ENCODE measurements around the gene TP53BP2. TPM values are rescaled to one million over a fixed set of nuclear protein-coding genes. Genes with fewer than 3 reads are reported as not detected.

Gene TP53BP2
- total RNA-seq, 4 donors from 2014 or later: 33.9 to 73.2 (median 52.3) TPM

GRCh38 chr1:223878598-223879325 is 33.0 kb upstream of the TP53BP2 start:
- Histone ChIP-seq H3K36me3 (no peaks in the 10 kb centered on the region), H3K4me1 (no peaks in the 10 kb centered on the region), H3K4me3 (no peak overlapping the region), H3K9me3 (peaks cover 0 to 6% (median 0%) of the 10 kb centered on the region in 4 donors), H3K27ac (no peak overlapping the region), H3K27me3 (no peaks in the 10 kb centered on the region)
- TF ChIP-seq CTCF (IDR thresholded peaks at IDR 0.05): no peak
- TF ChIP-seq EP300 (IDR thresholded peaks at IDR 0.05): no peak
- no peak for TF ChIP-seq POLR2A (IDR thresholded peaks at IDR 0.05)
- DNase-seq (ENCODE audit: low spot score in 2 of 2): no peak
- 96 to 100% methylated on average over 1 of the region's 1 CpG for WGBS, 2 donors

GRCh38 chr1:223877804-223878203 is 32.1 kb upstream of the TP53BP2 start:
- Histone ChIP-seq H3K27ac (no peak overlapping the region), H3K9me3 (peaks cover 0 to 6% (median 0%) of the 10 kb centered on the region in 4 donors), H3K4me3 (no peak overlapping the region), H3K4me1 (no peaks in the 10 kb centered on the region), H3K36me3 (no peaks in the 10 kb centered on the region), H3K27me3 (no peaks in the 10 kb centered on the region)
- no peak for DNase-seq (ENCODE audit: low spot score in 2 of 2)
- WGBS, 2 donors: 62 to 67% methylated on average over 3 of the region's 3 CpGs
- TF ChIP-seq POLR2A (IDR thresholded peaks at IDR 0.05) (no peak), CTCF (IDR thresholded peaks at IDR 0.05) (no peak), EP300 (IDR thresholded peaks at IDR 0.05) (no peak)

GRCh38 chr1:223876590-223876989 is 30.8 kb upstream of the TP53BP2 start:
- no peak overlapping the region for H3K27ac ChIP-seq
- DNase-seq (ENCODE audit: low spot score in 2 of 2): no peak
- no peak overlapping the region for H3K4me3 ChIP-seq
- WGBS, 2 donors: 67 to 76% methylated on average over 6 of the region's 6 CpGs
- no peaks in the 10 kb centered on the region for H3K27me3 ChIP-seq
- H3K4me1 ChIP-seq: no peaks in the 10 kb centered on the region
- no peaks in the 10 kb centered on the region for H3K36me3 ChIP-seq
- peaks cover 0 to 6% (median 0%) of the 10 kb centered on the region in 4 donors for H3K9me3 ChIP-seq
- TF ChIP-seq CTCF (IDR thresholded peaks at IDR 0.05) (no peak), POLR2A (IDR thresholded peaks at IDR 0.05) (no peak), EP300 (IDR thresholded peaks at IDR 0.05) (no peak)

GRCh38 chr1:223873044-223873443 is 27.3 kb upstream of the TP53BP2 start:
- WGBS, 2 donors: 84 to 88% methylated on average over 5 of the region's 5 CpGs
- no peaks in the 10 kb centered on the region for H3K27me3 ChIP-seq
- H3K36me3 ChIP-seq: no peaks in the 10 kb centered on the region
- DNase-seq (ENCODE audit: low spot score in 2 of 2): no peak
- no peak overlapping the region for H3K27ac ChIP-seq
- H3K4me3 ChIP-seq: no peak overlapping the region
- no peaks in the 10 kb centered on the region for H3K4me1 ChIP-seq
- peaks cover 0 to 6% (median 0%) of the 10 kb centered on the region in 4 donors for H3K9me3 ChIP-seq
- TF ChIP-seq POLR2A (IDR thresholded peaks at IDR 0.05) (no peak), CTCF (IDR thresholded peaks at IDR 0.05) (no peak), EP300 (IDR thresholded peaks at IDR 0.05) (no peak)

- H3K4me3 ChIP-seq: no peak overlapping the region
- 76 to 78% methylated on average over 5 of the region's 5 CpGs for whole genome bisulfite sequencing, 2 donors
- no peak for DNase-seq (ENCODE audit: low spot score in 2 of 2)
- H3K9me3 ChIP-seq: peaks cover 0 to 6% (median 0%) of the 10 kb centered on the region in 4 donors
- no peaks in the 10 kb centered on the region for H3K4me1 ChIP-seq
- H3K36me3 ChIP-seq: no peaks in the 10 kb centered on the region
- TF ChIP-seq POLR2A (IDR thresholded peaks at IDR 0.05): no peak
- no peak for TF ChIP-seq CTCF (IDR thresholded peaks at IDR 0.05)
- no peak for TF ChIP-seq EP300 (IDR thresholded peaks at IDR 0.05)
- H3K27ac ChIP-seq: no peak overlapping the region
- H3K27me3 ChIP-seq: no peaks in the 10 kb centered on the region
Measured at GRCh38 chr1:223872308-223872901, 26.7 kb upstream of the TP53BP2 start.
